Colonic mucosa (tissue), 4 donors: Measurements from ENCODE around the gene FADS2. TPM values are rescaled to one million over a fixed set of nuclear protein-coding genes. Genes with fewer than 3 reads are reported as not detected.

Experiments
- DNase-seq: peaks from one replicate; pipeline ENCODE4 v3.0.0-alpha.2; 2020
- H3K27ac ChIP-seq: fragments of 200-600 bp; one replicate; pipeline ENCODE4 v1.8.0; 2021
- H3K27me3 ChIP-seq: fragments of 200-600 bp; one replicate; pipeline ENCODE4 v1.8.0; 2021
- H3K36me3 ChIP-seq: fragments of 200-600 bp; one replicate; pipeline ENCODE4 v1.8.0; 2021
- H3K4me1 ChIP-seq: fragments of 200-600 bp; one replicate; pipeline ENCODE4 v1.8.0; 2021; ENCODE audit warnings: mild to moderate bottlenecking
- H3K4me3 ChIP-seq: fragments of 200-600 bp; one replicate; pipeline ENCODE4 v1.8.0; 2021
- H3K9ac ChIP-seq, 2 donors: one replicate each; pipeline ENCODE4 v1.7.0; 2013; ENCODE audit warnings: control low read depth in 2 of 2, low read depth in 2 of 2, low read length in 2 of 2
- H3K9me3 ChIP-seq: fragments of 200-600 bp; one replicate; pipeline ENCODE4 v1.8.0; 2021
- CTCF ChIP-seq: fragments of 200-600 bp; IDR thresholded peaks from one replicate; pipeline ENCODE4 v1.8.0; 2022; ENCODE audit warnings: antibody characterized with exemption, mild to moderate bottlenecking
- intact Hi-C: fragments of 100-400 bp; cut with DNase I; formaldehyde crosslinking; loops from one replicate; pipeline ENCODE4 v1.14.1; 2022
- total RNA-seq, 2 donors: library from RNA; stranded (reverse); fragmentation: NEBNext Ultra II Directional in 1 of 2; extraction: Animal tissue kit (Norgen Biotek cat#: 25700) in 1 of 2; gene quantifications; one replicate each; pipeline ENCODE4 v1.2.1, GENCODE V29; 2021
- donor health status: healthy.
- donor health status: DM: no; HTN: no; CAD: no.
- donor health status: DM: no; HTN: no; CAD: no.

Gene FADS2
- total RNA-seq, 2 donors from 2014 or later, result 13.9 to 38.6 TPM

- Histone ChIP-seq H3K27ac (no peak overlapping the region), H3K4me1 (no peaks in the 10 kb centered on the region), H3K9ac (no peak overlapping the region), H3K36me3 (peaks cover 3% of the 10 kb centered on the region), H3K9me3 (no peaks in the 10 kb centered on the region), H3K27me3 (no peaks in the 10 kb centered on the region), H3K4me3 (no peak overlapping the region)
- TF ChIP-seq CTCF, result no peak
- no peak for DNase-seq
- intact Hi-C loops, result no loop called here
Measured at GRCh38 chr11:61781585-61781984, 46.5 kb upstream of the FADS2 start.

GRCh38 chr11:61782299-61782698 lies 45.8 kb upstream of the FADS2 start:
- no peaks in the 10 kb centered on the region for H3K9me3 ChIP-seq
- H3K9ac ChIP-seq, result no peak overlapping the region
- H3K4me3 ChIP-seq, result no peak overlapping the region
- TF ChIP-seq CTCF, result no peak
- no peak overlapping the region for H3K27ac ChIP-seq
- intact Hi-C loops, result no loop called here
- no peaks in the 10 kb centered on the region for H3K27me3 ChIP-seq
- peaks cover 3% of the 10 kb centered on the region for H3K36me3 ChIP-seq
- no peaks in the 10 kb centered on the region for H3K4me1 ChIP-seq
- DNase-seq, result no peak

GRCh38 chr11:61782841-61783240 lies 45.3 kb upstream of the FADS2 start:
- DNase-seq, result no peak
- H3K27me3 ChIP-seq, result no peaks in the 10 kb centered on the region
- H3K4me1 ChIP-seq, result no peaks in the 10 kb centered on the region
- H3K9ac ChIP-seq, result no peak overlapping the region
- H3K9me3 ChIP-seq, result no peaks in the 10 kb centered on the region
- no peak for TF ChIP-seq CTCF
- no peak overlapping the region for H3K27ac ChIP-seq
- H3K4me3 ChIP-seq, result no peak overlapping the region
- intact Hi-C loops, result no loop called here
- H3K36me3 ChIP-seq, result peaks cover 3% of the 10 kb centered on the region

- intact Hi-C loops, result no loop called here
- Histone ChIP-seq H3K4me1 (no peaks in the 10 kb centered on the region), H3K36me3 (peaks cover 3% of the 10 kb centered on the region), H3K9me3 (no peaks in the 10 kb centered on the region), H3K27me3 (no peaks in the 10 kb centered on the region), H3K4me3 (no peak overlapping the region), H3K27ac (no peak overlapping the region), H3K9ac (no peak overlapping the region)
- TF ChIP-seq CTCF, result no peak
- DNase-seq, result no peak
Measured at GRCh38 chr11:61783717-61784505, 44.2 kb upstream of the FADS2 start.

- Histone ChIP-seq H3K4me1 (no peaks in the 10 kb centered on the region), H3K9ac (no peak overlapping the region), H3K9me3 (no peaks in the 10 kb centered on the region), H3K36me3 (peaks cover 3% of the 10 kb centered on the region), H3K27ac (no peak overlapping the region), H3K27me3 (no peaks in the 10 kb centered on the region), H3K4me3 (no peak overlapping the region)
- no peak for TF ChIP-seq CTCF
- intact Hi-C loops, result no loop called here
- no peak for DNase-seq
Measured at GRCh38 chr11:61784506-61784805, 43.6 kb upstream of the FADS2 start.
